Testis (tissue), 3 donors: Measurements from ENCODE around the gene CDK6. TPM values are rescaled to one million over a fixed set of nuclear protein-coding genes. Genes with fewer than 3 reads are reported as not detected.

Source experiments
- DNase-seq: peaks from one replicate; pipeline ENCODE4 v3.0.0-alpha.2; 2019
- H3K27ac ChIP-seq, 2 donors: fragments of 200-600 bp; sonication (generic); one replicate each; pipeline ENCODE4 v1.5.1; 2019
- H3K27me3 ChIP-seq: fragments of 200-600 bp; sonication (generic); one replicate; pipeline ENCODE4 v1.5.1; 2019
- H3K36me3 ChIP-seq: fragments of 200-600 bp; sonication (generic); one replicate; pipeline ENCODE4 v1.5.1; 2017; ENCODE audit warnings: low read depth; ENCODE audit errors: missing control alignments
- H3K4me1 ChIP-seq: fragments of 200-600 bp; sonication (generic); one replicate; pipeline ENCODE4 v1.5.1; 2019
- H3K4me3 ChIP-seq, 2 donors: fragments of 200-600 bp; sonication (generic); one replicate each; pipeline ENCODE4 v1.5.1; 2017 to 2019
- H3K9me3 ChIP-seq: fragments of 200-600 bp; sonication (generic); one replicate; pipeline ENCODE4 v1.5.1; 2017
- CTCF ChIP-seq, 3 experiments: fragments of 450-650 bp in 2 of 3; fragments of 200-600 bp in 1 of 3; sonication (generic) in 1 of 3; IDR thresholded peaks; one replicate each; pipeline ENCODE4 v1.5.1; 2016 to 2019; ENCODE audit warnings: antibody characterized with exemption in 3 of 3, mild to moderate bottlenecking in 2 of 3, moderate library complexity in 1 of 3
- POLR2A ChIP-seq: fragments of 450-650 bp; IDR thresholded peaks from one replicate; pipeline ENCODE4 v1.6.1; 2017; ENCODE audit warnings: antibody characterized with exemption, mild to moderate bottlenecking, moderate library complexity
- WGBS, 2 donors: methylation state at CpG; one replicate each; pipeline ENCODE4 v1.1.5; 2018; 5-methylcytosine and 5-hydroxymethylcytosine counted together
- intact Hi-C: fragments of 100-400 bp; cut with DNase I; formaldehyde crosslinking; loops from one replicate; pipeline ENCODE4 v1.15.1; 2023; ENCODE audit warnings: low total_unique reads
- polyA plus RNA-seq: library from polyadenylated mRNA; stranded (reverse); fragments of 350-450 nt; fragmentation: Illumina TruSeq; extraction: RNeasy Lipid Tissue Mini Kit (QIAGEN cat#74804); gene quantifications from one replicate; pipeline ENCODE4 v1.2.3, GENCODE V29; 2014; ENCODE audit warnings: low read depth, low replicate concordance; ENCODE audit not compliant: insufficient read depth
- total RNA-seq, 2 donors: library from RNA; depleted of rRNA; stranded (reverse); fragments of >200 nt; gene quantifications; one replicate each; pipeline ENCODE4 v1.2.3, GENCODE V29; 2016

Gene CDK6
- total and polyA plus RNA-seq, 3 donors from 2014 or later, result 21.1 to 31.6 (median 22.8) TPM

- no peaks in the 10 kb centered on the region for H3K4me1 ChIP-seq
- no peaks in the 10 kb centered on the region for H3K9me3 ChIP-seq
- no peaks in the 10 kb centered on the region for H3K36me3 ChIP-seq
- intact Hi-C loops, result no loop called here
- no peak for DNase-seq
- H3K4me3 ChIP-seq, result no peak overlapping the region
- no peak for TF ChIP-seq CTCF (IDR thresholded peaks at IDR 0.05)
- TF ChIP-seq POLR2A, result no peak
- H3K27ac ChIP-seq, result no peak overlapping the region
- no peaks in the 10 kb centered on the region for H3K27me3 ChIP-seq
- WGBS, 2 donors, result 94 to 95% methylated on average over 3 of the region's 3 CpGs
Observed at GRCh38 chr7:92824901-92825480, 11.4 kb downstream of the CDK6 start.

- TF ChIP-seq POLR2A (no peak), CTCF (IDR thresholded peaks at IDR 0.05) (no peak)
- Histone ChIP-seq H3K9me3 (no peaks in the 10 kb centered on the region), H3K27me3 (no peaks in the 10 kb centered on the region), H3K4me3 (no peak overlapping the region), H3K27ac (no peak overlapping the region), H3K36me3 (no peaks in the 10 kb centered on the region), H3K4me1 (no peaks in the 10 kb centered on the region)
- intact Hi-C loops, result no loop called here
- DNase-seq, result no peak
- 74 to 84% methylated on average over 2 of the region's 2 CpGs for WGBS, 2 donors
Observed at GRCh38 chr7:92824450-92824849, 11.9 kb downstream of the CDK6 start.

DNA sequence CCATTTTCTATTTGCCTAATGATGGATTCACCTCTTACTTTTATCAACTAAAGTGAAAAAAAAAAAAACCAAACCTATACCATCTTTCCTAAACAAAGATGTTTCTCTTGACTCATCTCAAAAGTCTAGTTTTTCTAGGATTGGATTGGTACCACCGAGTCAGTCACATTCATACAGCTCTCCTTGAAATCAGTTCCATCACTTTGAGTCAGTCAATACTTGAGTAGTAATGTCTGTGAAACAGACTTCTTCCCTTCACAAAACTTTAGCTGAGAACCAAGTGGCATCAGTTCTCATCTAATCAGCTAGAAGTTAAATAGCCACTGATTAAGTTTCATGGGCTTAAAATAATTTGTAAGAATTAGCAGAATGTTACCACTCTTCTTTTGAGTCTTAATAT, 13.3 kb downstream of the CDK6 start:
- DNase-seq, result no peak
- WGBS, 2 donors, result 94 to 100% methylated on average over 1 of the region's 1 CpG
- Histone ChIP-seq H3K4me3 (no peak overlapping the region), H3K27me3 (no peaks in the 10 kb centered on the region), H3K27ac (no peak overlapping the region), H3K9me3 (no peaks in the 10 kb centered on the region), H3K4me1 (no peaks in the 10 kb centered on the region), H3K36me3 (no peaks in the 10 kb centered on the region)
- intact Hi-C loops, result no loop called here
- no peak for TF ChIP-seq CTCF (IDR thresholded peaks at IDR 0.05)

- TF ChIP-seq CTCF (IDR thresholded peaks at IDR 0.05) (no peak), POLR2A (no peak)
- H3K27me3 ChIP-seq, result no peaks in the 10 kb centered on the region
- no peak overlapping the region for H3K4me3 ChIP-seq
- whole genome bisulfite sequencing, 2 donors, result 89 to 99% methylated on average over 3 of the region's 3 CpGs
- H3K4me1 ChIP-seq, result no peaks in the 10 kb centered on the region
- no peak overlapping the region for H3K27ac ChIP-seq
- no peaks in the 10 kb centered on the region for H3K9me3 ChIP-seq
- DNase-seq, result no peak
- intact Hi-C loops, result no loop called here
- H3K36me3 ChIP-seq, result no peaks in the 10 kb centered on the region
Observed at GRCh38 chr7:92820191-92820590, 16.2 kb downstream of the CDK6 start.

- Histone ChIP-seq H3K36me3 (no peaks in the 10 kb centered on the region), H3K27ac (no peak overlapping the region), H3K9me3 (no peaks in the 10 kb centered on the region), H3K4me3 (no peak overlapping the region), H3K27me3 (no peaks in the 10 kb centered on the region), H3K4me1 (no peaks in the 10 kb centered on the region)
- DNase-seq, result no peak
- TF ChIP-seq CTCF (IDR thresholded peaks at IDR 0.05) (no peak), POLR2A (no peak)
- intact Hi-C loops, result no loop called here
Observed at GRCh38 chr7:92817398-92817797, 19.0 kb downstream of the CDK6 start.
